GM12865 (cell line): ENCODE results near the gene SLC43A3.
A peak's percentile ranks its signal among the peaks of the same experiment; 100 is the strongest.
"Not testable (repeated sequence)": the region's sequence is repeated elsewhere in the genome, so short reads cannot be mapped to it uniquely, and the experiment has no call there.

Source experiments
- DNase-seq: peaks from one replicate; pipeline ENCODE4 v3.0.0; 2010; ENCODE audit warnings: low read depth
- H3K4me3 ChIP-seq: 2 replicates; pipeline ENCODE4 v1.5.1; 2011; ENCODE audit warnings: mild to moderate bottlenecking, low read depth, low read length, control low read depth
- TF ChIP-seq, protein P1 (sequence below): IDR thresholded peaks from 2 replicates; pipeline ENCODE4 v1.5.1; 2011; ENCODE audit warnings: low read length, control low read depth, low read depth, inconsistent platforms; ENCODE audit not compliant: insufficient read depth; ENCODE audit errors: missing control alignments

Gene SLC43A3

DNA sequence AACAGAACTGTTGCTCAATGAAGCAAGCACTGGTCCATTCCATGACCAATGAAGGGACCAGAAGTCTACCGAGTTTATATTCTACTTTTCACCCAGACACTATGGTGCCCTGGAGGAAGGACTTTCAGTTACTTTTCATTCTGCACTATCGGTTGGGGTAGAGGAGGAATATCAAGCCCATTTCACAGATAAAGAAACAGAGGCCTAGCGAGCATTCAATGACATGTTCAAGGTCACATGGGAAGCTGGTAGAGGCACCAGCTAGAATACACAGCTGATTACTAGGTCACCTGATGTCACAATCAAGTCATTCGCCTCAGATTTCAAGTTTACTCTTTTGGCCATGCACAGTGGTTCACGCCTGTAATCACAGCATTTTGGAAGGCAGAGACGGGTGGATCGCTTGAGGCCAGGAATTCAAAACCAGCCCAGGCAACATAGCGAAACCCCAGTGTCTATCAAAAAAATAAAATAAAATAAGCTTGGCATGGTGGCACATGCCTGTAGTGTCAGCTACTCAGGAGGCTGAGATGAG is 18.9 kb downstream of the SLC43A3 start:
- TF ChIP-seq, protein P1, sequence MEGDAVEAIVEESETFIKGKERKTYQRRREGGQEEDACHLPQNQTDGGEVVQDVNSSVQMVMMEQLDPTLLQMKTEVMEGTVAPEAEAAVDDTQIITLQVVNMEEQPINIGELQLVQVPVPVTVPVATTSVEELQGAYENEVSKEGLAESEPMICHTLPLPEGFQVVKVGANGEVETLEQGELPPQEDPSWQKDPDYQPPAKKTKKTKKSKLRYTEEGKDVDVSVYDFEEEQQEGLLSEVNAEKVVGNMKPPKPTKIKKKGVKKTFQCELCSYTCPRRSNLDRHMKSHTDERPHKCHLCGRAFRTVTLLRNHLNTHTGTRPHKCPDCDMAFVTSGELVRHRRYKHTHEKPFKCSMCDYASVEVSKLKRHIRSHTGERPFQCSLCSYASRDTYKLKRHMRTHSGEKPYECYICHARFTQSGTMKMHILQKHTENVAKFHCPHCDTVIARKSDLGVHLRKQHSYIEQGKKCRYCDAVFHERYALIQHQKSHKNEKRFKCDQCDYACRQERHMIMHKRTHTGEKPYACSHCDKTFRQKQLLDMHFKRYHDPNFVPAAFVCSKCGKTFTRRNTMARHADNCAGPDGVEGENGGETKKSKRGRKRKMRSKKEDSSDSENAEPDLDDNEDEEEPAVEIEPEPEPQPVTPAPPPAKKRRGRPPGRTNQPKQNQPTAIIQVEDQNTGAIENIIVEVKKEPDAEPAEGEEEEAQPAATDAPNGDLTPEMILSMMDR: no peak
- no peak overlapping the region for H3K4me3 ChIP-seq
- no peak for DNase-seq

DNA sequence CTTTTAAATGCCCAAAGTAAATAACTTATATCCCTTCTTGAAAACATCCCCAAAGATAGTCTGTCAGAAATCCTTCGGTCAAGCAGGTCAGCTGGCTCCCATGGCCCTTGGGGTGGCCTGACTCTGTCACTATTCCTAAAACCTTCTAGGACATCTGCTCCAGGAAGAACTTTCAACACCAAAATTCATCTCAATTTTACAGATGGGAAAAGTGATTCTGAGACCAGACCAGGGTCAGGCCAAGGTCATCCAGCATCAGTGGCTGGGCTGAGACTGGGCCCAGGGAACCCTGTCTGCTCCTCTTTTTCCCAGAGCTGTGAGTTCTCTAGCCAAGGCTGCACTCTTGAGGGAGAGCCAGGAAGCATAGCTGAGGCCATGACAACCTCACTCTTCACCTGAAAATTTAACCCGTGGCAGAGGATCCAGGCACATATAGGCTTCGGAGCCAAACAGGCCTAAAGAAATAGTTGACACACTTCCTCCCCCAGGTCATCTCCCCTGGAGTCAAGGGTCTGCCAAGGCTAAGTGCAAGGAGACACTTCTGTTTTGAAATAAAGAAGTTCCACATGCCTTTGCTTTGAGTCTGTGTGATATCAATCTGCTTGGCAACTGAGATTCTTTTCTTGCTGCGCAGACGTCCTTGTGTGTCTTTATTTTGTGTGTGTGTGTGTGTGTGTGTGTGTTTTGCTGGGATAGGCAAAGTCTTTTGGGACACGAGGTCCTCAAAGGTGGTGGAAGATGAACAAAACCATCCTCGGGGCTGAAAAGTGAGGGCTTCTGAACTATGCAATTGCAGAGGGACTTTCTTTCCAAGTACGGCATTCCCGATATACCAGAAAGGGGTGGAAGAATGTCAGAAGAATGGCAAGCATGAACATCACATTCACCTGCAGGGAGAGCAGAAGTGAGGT is 19.7 kb downstream of the SLC43A3 start:
- TF ChIP-seq, protein P1: no peak
- no peak for DNase-seq
- H3K4me3 ChIP-seq: no peak overlapping the region

- H3K4me3 ChIP-seq: no peak overlapping the region
- peak; percentile 58 for DNase-seq
- TF ChIP-seq, protein P1: no peak
Observed at GRCh38 chr11:57406337-57406904, 20.5 kb downstream of the SLC43A3 start.

GRCh38 chr11:57405271-57405860 is 21.6 kb downstream of the SLC43A3 start:
- TF ChIP-seq, protein P1: no peak
- no peak for DNase-seq
- no peak overlapping the region for H3K4me3 ChIP-seq

- TF ChIP-seq, protein P1: no peak
- DNase-seq: no peak
- H3K4me3 ChIP-seq: no peak overlapping the region
Observed at GRCh38 chr11:57403802-57404147, 23.1 kb downstream of the SLC43A3 start.

DNA sequence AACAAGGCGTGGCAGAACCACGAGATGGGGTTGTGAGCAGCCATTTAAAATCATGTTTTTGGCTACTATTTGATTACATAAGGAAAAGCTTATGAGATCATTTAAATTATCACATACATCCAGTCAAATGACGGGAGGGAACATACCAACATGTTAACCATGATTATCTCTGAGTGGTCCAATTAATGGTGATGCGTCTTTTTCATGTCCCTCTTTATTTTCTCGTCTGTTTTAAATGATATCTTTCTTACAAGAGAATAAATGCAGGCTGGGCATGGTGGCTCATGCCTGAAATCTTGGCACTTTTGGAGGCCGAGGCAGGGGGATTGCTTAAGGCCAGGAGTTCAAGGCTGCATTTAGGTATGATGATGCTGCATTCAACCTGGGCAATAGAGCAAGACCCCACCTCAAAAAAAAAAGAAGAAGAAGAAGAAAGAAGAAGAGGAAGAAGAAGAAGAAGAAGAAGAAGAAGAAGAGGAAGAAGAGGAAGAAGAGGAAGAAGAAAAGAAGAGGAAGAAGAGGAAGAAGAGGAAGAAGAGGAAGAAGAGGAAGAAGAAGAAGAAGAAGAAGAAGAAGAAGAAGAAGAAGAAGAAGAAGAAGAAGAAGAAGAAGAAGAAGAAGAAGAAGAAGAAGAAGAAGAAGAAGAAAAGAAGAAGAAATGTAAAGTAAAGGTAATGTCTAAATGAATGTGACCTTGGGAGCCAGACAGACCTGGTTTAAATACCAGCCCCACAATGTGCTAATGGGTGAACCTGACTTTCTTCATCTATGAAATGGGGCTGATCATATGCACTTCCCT is 23.7 kb downstream of the SLC43A3 start:
- not testable (repeated sequence) for DNase-seq, H3K4me3 ChIP-seq
